ENCODE measurements around the gene ATP2B2.

ATP2B2 gene

DNA sequence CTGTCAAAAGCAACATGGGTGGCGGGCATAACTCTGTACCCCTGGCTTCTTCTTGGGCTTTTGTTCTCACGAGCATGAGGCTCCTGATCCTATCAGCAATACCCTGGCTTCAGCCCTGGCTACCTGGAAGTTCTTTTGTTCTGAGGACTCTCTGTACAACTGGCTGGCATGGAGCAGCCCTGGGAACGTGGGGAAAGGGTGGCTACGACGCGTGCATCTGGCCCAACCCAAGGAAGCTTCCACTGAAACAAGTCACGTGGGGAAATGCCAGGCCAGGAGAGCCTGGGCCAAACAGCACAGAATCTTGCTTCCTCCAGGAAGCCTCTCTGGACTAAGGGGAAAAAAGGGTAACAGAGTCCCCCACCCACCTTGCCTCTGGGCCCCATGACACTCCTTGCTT is 22.7 kb upstream of the ATP2B2 start:
- no peak for DNase-seq

DNA sequence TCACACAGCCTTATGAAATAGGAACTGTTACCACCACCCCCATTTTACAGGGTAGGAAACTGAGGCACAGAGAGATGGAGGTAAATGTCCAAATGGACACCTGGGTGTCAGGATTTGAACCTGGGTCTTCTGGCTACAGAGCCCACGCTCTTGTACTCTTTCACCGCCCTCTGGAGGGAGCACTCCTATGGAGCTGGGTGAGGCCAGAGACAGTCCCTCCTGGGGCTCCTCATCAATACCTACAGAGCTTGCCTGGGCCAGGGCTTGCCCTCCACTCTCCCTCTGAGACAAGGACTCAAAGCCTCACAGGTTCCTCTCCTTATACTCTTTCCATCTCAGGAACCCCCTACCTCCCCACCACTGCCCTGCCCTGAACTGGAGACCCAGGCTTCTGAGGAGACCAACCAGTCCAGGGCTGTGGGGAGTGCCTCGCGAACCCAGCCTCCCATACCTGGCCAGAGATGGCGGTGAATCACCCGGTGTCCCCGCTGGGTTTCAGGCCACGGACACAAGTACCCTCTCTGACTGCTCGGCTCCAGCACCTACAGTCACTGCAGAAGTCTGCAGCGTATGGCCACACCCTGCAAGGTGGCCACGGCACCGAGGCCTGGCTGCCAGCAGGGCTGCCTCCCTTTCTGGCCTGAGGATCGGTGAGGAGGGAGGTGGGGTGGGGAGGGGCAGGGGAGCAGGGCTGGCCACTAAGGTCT is 22.1 kb upstream of the ATP2B2 start:
- DNase-seq, result no peak

DNA sequence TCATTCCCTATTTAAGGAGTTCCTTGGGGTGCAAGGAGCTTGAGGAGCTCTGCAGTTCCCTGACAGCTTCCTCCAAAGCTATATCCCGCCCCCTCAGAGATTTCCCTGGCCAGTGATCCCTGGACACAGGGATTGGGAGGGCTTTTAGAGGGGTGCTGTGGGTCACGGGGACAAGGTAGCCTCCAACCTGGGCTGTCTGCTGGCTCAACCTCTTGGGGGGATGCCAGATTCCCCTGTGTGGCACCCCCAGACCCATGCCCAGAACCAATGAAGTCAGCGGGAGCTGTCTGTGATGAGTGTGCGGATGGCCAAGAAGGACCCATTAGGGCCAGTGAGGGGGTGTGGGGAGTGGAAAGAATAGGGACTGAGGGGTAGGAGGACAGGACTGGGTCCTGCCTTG is 21.0 kb upstream of the ATP2B2 start:
- DNase-seq, result no peak

DNA sequence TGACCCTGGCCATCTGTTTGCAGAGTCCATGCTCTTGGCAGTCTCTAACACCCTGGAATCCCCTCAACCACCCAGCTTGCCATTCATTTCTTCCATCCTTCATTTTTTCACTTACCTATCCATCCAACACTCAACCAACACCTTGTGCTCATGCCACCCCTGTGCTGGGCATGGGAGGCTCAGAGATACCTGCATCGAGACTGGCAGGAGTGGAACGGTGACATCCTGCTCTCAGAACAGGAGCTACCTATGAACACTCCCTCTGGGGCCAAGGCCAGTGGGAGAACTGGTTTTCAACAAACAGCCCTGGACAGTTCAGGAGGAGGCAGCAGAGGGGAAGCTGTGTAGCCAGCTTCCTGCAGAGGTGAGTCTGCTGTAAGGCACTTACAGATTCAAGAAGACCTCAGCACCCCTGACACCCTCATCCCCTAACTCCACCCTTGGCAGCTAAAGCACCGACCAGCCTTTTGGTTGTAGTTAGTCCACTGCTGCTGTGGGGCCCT is 19.5 kb upstream of the ATP2B2 start:
- no peak for DNase-seq

DNA sequence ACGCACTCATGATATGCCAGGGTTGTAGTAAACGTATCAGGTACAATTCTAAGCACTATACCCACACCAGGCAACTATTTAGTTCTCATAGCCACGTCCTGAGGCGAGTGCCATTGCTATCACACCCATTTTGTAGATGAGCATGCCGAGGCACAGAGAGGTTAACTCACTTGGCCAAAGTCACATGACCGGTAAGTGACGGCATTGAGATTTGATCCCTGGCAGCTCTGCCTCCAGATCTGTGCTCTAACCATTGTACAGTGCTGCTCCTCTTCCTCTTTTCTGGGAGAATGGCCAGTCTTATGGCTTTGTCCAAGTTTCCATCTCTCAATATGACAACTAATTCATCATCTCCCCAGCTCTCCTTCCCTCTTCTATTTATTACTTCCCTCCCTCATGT is 18.9 kb upstream of the ATP2B2 start:
- DNase-seq, result no peak

DNA sequence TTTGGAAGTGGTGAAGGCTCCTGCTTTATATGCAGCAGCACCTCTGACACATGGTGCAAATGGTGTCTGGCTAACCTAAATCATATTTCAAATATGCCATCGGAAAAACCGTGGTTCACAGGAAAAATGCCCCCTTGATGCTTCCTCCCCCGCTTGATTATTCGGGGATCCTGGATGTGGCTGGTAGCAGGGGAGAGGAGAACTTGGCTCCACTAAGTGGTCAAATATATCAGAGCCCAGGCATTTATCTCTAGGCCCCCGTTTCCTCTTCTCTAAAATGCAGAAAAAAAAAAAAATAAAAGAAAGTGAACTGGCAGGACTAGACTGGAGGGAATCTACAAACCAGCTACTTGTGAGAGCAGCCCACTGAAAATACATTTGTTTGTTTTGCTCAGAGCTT is 18.2 kb upstream of the ATP2B2 start:
- DNase-seq, result no peak

DNA sequence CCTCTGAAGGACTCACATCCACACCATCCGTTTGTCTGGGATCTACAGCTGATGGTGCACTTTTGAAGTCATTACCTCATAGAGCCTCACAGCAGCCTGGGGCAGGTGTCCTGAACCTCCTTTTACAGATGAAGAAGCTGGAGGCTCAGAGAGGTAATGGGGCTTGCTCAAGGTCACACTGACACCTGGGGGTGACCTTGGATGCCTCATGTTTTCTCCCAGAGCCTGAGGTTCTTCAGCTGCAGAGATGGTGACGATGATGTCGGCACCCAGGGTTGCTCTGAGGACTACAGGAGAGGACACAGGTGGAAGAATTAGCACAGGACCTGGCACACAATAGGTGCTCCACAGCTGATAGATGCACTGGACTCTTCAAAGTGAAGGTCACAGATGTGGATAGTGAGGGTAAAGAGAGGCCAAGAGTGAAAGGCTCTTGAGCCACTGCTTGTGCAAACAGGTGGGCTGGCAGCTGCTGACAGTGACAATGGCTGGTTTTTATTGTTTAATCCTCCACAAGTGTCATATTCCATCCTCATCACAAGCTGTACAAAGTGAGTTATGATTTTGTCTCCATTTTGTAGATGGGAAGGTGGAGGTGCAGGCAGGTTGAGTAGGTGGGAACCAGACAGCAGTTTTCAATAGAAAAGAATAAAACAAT is 17.4 kb upstream of the ATP2B2 start:
- no peak for DNase-seq

DNA sequence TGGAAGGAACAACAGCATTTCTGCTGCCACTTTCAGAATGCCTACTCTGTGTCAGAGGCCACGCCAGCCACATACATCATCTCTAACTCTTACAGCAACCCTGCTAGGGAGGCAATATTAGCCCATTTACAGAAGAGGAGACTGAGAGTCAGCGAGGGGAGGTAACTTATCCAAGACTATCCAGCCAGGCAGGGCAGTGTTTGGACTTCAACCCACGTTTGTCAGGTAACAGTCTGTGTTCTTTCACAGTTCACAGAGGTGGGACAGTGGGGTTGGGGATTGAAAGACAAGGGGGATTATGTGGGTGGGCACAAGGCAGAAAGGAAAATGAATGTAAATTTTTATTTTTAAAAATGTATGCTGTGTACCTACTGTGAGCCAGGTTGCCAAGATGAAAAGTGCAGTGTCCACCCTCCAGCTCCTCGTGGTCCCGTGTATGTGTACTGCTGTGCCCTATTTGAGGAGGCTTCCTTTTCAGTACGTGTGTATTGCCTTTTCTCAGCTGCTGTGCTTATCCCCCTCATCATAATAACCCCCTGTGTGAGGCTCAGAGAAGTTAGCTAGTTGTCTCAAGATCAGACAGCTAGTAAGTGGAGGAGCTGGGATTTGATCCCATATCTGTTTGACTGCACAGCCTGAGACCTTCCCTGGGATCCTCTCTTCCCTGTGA is 16.5 kb upstream of the ATP2B2 start:
- no peak for DNase-seq

DNA sequence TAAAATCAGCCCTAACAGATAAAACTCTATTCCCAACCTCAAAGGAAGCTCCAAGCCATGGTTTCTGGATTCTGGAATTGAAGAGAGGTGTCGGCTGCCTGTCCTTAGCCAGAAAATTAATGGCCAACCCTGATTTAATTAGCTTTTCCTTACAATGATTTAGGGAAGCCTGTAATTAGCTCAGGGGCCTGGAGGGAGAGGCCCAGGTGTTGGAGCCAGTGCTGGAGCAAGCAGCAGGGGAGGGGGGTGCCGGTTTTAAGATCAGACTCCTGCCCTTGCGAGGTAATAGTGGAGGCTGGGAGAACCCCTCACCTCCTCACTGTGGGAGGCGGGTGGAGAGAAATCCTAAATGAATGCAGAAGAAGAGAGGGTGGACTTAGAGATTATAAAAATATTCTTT is 14.7 kb upstream of the ATP2B2 start:
- no peak for DNase-seq

DNA sequence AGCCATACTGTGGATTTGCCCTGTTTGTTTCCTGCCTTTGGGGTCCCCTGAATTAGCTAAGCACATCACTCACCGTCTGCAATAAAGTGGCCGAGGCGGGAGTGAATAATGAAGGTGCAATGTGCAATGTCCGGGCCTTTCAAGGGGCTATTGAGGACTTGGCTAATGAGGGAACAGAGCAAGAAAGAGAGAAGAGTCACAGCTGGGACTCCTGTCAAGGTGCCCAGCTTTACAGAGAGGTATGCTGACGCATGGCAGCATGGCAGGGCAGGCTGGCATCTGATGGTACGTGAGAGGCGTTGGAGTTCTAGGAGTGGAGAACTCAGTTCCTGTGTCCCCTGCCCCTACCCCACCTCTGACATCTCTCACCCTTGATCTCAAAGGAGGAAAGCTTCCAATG is 13.8 kb upstream of the ATP2B2 start:
- no peak for DNase-seq

DNA sequence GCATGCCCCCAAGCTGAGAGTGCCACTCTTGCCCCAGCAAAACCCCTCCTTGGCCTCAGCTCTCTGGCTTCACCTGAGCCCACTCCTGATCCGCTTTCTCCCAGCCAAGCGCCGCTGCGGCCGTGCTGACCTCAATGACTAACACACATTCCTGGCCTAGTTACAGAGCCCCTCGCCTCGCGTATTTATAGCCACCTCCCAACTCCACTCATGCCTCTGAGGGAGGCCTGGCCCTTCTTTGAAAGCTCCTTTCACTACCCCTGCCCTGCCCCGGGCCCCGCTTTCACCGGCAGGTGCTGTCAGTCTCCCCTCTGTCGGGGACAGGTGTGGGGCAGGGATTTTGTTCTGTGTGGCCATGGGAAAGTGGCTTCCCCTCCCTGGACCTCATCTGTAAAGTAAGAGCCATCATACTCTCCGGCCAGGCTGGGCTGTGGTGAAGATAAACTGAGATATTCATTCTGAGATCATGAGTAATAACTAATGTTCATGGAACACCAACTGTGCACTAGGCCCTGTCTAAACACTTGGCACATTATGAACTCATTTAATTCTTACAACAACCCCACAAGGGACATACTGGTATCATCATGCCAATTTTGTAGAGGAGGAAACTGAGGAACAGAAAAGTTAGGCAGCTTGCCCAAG is 13.2 kb upstream of the ATP2B2 start:
- no peak for DNase-seq

DNA sequence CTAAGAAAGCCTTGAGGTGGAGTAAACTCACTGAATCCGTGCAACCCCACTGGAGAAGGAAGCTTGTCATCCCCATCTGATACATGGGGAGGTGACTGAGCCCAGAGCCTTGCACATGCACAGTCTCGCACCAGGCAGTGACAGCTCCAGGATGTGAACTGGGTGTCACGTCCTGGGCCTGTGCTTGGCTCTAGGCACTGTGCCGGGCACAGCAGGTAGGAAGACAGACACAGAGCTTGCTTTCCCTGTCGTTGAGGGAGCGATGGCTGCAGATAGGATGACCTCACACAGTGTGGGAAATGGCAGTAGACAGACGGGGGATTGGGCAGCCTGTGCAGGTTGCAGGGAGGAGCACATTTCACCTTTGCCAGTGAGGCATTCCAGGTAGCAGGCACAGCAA is 12.2 kb upstream of the ATP2B2 start:
- no peak for DNase-seq

DNA sequence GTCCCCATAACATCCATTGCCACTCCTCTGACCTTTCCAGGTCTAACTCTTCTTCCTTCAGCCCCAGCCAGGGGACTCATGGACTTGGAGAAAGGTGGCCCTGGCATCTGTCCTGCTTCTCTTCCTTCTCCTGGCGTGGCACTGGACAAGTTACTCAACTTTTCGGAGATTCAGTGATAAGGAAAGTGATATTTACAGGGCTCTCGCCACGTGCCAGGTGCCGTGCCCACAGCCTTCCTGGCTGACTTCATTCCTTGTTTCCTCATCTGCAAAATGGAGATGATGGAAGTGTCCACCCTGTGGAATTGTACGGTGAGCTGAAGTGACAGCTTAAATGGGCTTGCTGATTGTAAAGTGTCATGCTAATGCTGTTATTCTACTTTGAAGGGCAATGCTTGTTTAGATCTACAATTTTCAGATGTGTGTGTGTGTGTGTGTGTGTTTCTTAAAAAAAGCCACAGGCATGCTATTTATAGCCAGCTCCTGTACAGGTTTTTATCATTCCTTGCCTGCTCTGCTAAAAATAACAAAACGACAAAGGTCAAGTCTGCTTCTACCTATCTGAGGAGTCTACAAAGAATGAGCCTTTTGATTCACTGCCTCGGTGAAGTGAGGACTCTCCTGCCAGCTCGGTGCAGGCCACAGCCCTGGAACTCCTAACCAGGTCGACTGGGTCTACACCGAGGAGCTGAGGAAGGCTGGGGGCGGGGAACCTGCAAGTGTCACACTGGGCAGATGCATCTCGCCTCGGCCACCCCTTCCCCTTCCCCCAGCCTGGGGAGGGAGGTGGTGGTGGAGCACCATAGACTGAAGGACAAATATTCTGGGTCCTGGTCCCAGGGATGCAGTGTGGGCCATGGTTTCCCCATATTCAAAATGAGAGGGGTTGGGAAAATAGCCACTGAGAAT is 11.4 kb upstream of the ATP2B2 start:
- DNase-seq, result no peak

DNA sequence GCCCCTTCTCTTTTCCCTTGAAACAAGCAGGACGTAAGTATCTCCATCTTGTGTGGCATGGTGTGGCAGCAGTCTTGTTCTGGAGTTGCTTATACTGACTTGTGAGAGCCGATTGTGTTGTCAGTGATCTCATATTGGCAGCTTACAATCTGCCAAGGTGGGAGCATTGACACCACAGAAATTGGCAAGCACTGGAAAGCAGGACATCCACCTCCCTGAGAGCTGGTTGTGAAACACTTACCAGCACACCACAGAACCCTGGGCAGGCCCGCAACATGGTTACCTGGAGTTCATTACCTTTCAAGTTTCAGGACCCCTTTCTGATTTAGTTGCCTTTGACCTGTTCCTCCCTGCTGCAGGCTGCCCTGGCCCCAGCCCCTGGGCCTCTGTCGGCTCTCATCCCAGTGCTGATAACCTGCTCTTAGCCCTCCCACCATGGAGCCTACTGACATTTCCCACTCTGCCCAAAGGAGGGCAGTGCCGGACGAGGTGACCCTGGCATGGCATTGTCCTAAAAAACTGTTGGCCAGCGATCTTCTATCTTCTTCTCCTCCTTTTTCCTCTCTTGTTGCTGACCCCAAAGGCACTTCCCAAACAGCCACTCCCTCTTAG is 10.6 kb upstream of the ATP2B2 start:
- DNase-seq, result no peak

DNA sequence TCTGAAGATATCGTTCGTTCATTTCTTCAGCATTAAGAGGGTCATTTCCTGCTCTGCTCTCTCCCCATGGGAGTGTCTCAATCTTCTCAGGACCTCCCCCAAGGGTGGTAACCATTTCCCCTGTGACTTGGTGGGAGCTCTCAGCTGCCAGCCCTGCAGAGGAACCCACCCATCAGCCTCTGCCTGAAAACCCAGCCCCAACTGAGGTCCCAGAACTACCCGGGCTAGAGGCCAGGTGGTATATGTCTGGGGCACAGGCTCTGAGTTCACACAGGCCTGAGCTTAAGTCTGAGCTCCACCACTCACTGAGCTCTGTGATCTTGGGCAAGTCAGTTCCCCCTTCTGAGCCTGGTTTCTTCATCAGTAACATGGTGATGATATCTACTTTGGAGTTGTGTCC is 10.0 kb upstream of the ATP2B2 start:
- no peak for DNase-seq

DNA sequence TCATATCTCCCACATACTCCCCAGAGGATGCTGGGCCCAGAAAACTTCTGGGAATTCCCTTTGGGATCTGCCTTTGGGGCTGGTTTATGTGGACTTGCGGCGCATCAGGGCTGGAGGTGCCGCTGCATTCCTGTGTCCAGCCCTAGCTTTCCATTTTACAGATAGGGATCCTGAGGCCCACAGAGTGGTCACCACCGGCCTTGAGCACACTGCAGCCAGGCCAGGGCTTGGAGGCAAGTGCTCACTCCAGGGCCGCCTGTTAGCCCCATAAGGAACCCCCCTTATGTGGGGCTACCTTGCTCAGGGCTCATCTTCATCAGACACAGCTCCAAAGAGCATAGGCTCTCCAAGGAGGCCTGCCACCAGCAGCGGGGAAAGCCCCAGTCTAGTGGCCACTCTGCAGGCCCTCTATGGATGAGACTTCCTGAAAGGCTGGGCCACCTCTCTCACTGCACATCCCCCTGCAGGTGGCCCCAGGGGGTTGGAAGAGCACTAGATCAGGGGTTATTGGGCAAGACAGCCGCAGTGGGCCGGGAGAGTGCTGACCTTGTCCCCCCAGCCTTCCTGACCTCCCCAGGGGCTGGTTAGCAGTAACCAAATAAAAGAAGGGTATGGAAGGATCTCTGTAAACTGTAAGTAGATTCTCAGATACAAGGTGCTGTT is 9.2 kb upstream of the ATP2B2 start:
- DNase-seq, result no peak

DNA sequence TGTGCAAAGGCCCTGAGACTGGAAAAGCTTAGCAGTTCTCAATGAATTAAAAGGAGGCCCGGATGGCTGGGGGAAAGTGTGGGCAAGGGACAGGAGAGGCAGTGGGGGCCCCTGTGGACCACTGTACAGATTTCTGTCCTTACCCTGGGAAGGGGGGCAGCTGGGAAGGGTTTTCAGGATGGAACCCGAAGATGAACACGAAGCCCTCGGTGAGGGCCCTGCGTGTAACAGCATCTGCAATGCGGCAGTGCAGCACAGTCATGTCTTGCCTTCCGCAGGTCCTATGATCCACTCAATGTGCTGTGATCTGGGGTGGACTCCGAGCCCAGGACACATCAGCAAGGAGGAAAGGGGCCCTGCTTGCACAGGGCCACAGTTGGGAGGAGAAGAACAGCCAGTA is 7.9 kb upstream of the ATP2B2 start:
- no peak for DNase-seq

DNA sequence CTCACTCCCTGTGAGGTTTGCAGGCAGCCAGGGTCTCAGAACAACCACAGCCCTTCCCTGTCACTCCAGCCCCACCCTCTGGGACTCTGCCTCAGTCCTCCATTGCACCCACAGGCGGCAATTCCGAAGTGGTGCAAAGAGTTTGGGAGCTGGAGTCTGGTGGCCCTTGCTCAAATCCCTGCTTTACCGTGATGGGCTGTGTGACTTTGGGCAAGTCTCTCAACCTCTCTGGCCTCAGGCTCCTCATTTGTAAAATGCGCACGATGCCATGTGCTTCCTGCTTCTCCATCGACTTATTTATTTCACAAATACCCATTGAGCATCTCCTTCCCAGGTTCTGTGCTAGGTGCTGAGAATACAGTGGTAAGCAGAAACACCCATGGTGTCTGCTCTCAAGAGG is 7.3 kb upstream of the ATP2B2 start:
- DNase-seq, result no peak

DNA sequence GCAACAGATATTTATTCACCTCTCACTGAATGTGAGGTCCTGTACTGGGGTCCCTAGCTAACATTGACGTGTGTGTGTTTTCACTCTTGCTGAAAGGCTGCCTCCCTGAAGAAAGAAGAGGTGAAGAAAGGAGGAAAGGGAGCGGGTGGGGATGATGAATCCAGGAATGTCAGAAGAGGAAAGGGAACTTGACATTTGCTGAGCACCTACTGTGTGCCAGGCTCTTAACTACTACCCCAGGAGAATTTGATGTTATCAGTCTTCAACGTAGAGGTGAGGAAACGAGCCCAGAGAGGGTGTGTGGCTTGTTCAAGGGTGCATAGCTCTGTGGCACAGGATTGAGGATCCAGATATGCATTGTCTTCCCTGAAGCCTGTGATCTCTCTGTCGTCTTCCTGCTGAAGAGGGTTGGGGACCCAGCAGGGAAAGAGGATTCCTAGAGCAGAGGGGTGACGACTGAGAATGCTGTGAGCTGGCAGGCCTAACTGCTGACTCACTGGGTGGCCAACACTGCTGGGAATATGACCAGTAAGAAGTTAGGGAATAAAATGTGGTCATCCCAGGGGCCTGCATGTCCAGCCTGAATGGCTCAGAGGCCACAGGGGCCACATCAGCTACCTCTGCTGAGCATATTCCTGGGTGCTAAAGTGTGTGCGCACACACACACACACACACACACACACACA is 6.6 kb upstream of the ATP2B2 start:
- DNase-seq, result no peak

DNA sequence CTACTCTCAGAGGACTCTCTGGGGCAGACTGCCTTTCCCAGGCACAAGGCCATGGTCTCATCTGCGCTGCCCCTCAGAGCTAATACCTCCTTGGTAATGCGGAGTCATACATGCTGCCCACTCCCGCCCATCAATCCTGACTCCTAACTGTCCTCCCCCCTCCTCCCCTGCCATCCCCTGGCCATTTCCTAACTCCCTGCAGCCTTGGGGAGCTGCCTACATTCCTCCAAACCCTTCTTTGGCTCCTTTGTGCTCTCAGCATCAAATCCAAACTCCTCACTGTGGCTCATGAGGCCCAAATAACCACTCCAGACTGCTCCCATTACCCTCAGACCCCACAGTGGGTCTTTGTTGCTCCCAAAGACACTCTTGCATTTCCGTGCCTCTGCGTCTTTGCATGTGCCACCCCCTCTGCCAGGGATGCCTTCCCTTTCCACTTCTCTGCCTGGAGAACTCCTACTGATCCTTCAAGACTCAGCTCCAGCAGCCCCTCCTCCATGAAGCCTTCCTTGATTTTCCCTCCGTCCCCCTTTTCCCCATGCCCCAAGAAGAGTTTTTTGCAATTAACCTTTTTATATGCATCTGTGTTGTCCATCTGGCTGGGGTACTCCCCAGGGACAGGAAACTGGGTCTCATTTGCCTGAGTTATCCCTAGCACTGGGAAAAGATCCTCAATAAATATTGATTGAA is 5.5 kb upstream of the ATP2B2 start:
- no peak for DNase-seq

Data from DMS 273 treated with DMSO at 0.1 percent for 48 hours (cell line).